Osteoblast (primary cell): ENCODE data around the gene ZNF69. TPM values are rescaled to one million over a fixed set of nuclear protein-coding genes. Genes with fewer than 3 reads are reported as not detected.
"Not testable (repeated sequence)": the region's sequence is repeated elsewhere in the genome, so short reads cannot be mapped to it uniquely, and the experiment has no call there.

Experiments used
- DNase-seq: peaks from one replicate; pipeline ENCODE4 v3.0.0; 2011; ENCODE audit warnings: low spot score, mixed read lengths; ENCODE audit not compliant: insufficient read length; ENCODE audit errors: missing footprints
- H2AFZ ChIP-seq: 2 replicates; pipeline ENCODE4 v1.6.0; 2011; ENCODE audit warnings: mild to moderate bottlenecking, low read length
- H3K27ac ChIP-seq: 2 replicates; pipeline ENCODE4 v1.5.1; 2011; ENCODE audit warnings: mild to moderate bottlenecking, low read depth, low read length, moderate library complexity
- H3K27me3 ChIP-seq: 2 replicates; pipeline ENCODE4 v1.6.0; 2012; ENCODE audit warnings: mild to moderate bottlenecking, control low read depth, inconsistent platforms, low read length, moderate library complexity; ENCODE audit not compliant: insufficient read depth
- H3K36me3 ChIP-seq: 2 replicates; pipeline ENCODE4 v1.5.1; 2011; ENCODE audit warnings: mild to moderate bottlenecking, low read length, control low read depth, moderate library complexity; ENCODE audit not compliant: insufficient read depth
- H3K4me1 ChIP-seq: 2 replicates; pipeline ENCODE4 v1.5.1; 2011; ENCODE audit warnings: mild to moderate bottlenecking, low read length, control low read depth, moderate library complexity; ENCODE audit not compliant: insufficient read depth
- H3K4me2 ChIP-seq: 2 replicates; pipeline ENCODE4 v1.6.0; 2011; ENCODE audit warnings: mild to moderate bottlenecking, low read length; ENCODE audit not compliant: insufficient read depth
- H3K4me3 ChIP-seq: fragments of 200-600 bp; sonication (generic); 3 replicates; pipeline ENCODE4 v1.5.1; 2012; ENCODE audit warnings: mild to moderate bottlenecking, low read length, inconsistent platforms; ENCODE audit not compliant: insufficient read depth
- H3K79me2 ChIP-seq: 2 replicates; pipeline ENCODE4 v1.6.0; 2012; ENCODE audit warnings: mild to moderate bottlenecking, low read length, control low read depth, inconsistent platforms; ENCODE audit not compliant: insufficient read depth
- H3K9me3 ChIP-seq: 2 replicates; pipeline ENCODE4 v1.5.1; 2011; ENCODE audit warnings: low read depth, low read length, control low read depth
- H4K20me1 ChIP-seq: 2 replicates; pipeline ENCODE4 v1.6.0; 2012; ENCODE audit warnings: mild to moderate bottlenecking, low read length, control low read depth; ENCODE audit not compliant: insufficient read depth
- CTCF ChIP-seq: IDR thresholded peaks from 2 replicates; pipeline ENCODE4 v1.5.1; 2011; ENCODE audit warnings: mild to moderate bottlenecking, low read depth, low read length, moderate library complexity; ENCODE audit errors: extremely low read depth
- total RNA-seq: library from RNA; depleted of rRNA; stranded (reverse); fragments of >200 nt; gene quantifications from 2 replicates; pipeline ENCODE4 v1.2.3, GENCODE V29; 2012

ZNF69 gene
- total RNA-seq, 1 donor = 14.8 TPM

GRCh38 chr19:11848594-11849469 lies 38.8 kb upstream of the ZNF69 start, which contains the start of gene ZNF439:
TSS of gene ZNF439 (plus strand) at chr19:11848726. CDS start at chr19:11848868, 142 bp downstream.
- H3K4me2 ChIP-seq = peak within 1 kb of the TSS; percentile 83
- no peaks in the 10 kb centered on the region for H3K27me3 ChIP-seq
- no peaks in the 10 kb centered on the region for H3K4me1 ChIP-seq
- no peaks in the 10 kb centered on the region for H4K20me1 ChIP-seq
- DNase-seq = peak; percentile 85
- no peaks in the 10 kb centered on the region for H3K36me3 ChIP-seq
- H3K27ac ChIP-seq = no peak within 1 kb of the TSS
- H3K9me3 ChIP-seq = no peaks in the 10 kb centered on the region
- H3K4me3 ChIP-seq = peak within 1 kb of the TSS; percentile 80
- TF ChIP-seq CTCF = no peak
- peak within 1 kb of the TSS; percentile 94 for H2AFZ ChIP-seq
- H3K79me2 ChIP-seq = no peaks in the 10 kb centered on the region

- DNase-seq, H3K4me3 ChIP-seq, H3K27me3 ChIP-seq, H2AFZ ChIP-seq, H3K4me1 ChIP-seq, H3K9me3 ChIP-seq, H3K27ac ChIP-seq, H3K79me2 ChIP-seq, H3K36me3 ChIP-seq, H4K20me1 ChIP-seq, H3K4me2 ChIP-seq: not testable (repeated sequence)
Measured at GRCh38 chr19:11850289-11850688, 37.3 kb upstream of the ZNF69 start.

GRCh38 chr19:11853358-11853757 lies 34.2 kb upstream of the ZNF69 start:
- Histone ChIP-seq H3K27ac (no peak overlapping the region), H4K20me1 (no peaks in the 10 kb centered on the region), H3K4me1 (no peaks in the 10 kb centered on the region), H3K4me3 (no peak overlapping the region), H3K36me3 (no peaks in the 10 kb centered on the region), H2AFZ (no peak overlapping the region), H3K79me2 (no peaks in the 10 kb centered on the region), H3K9me3 (no peaks in the 10 kb centered on the region), H3K4me2 (no peak overlapping the region), H3K27me3 (no peaks in the 10 kb centered on the region)
- DNase-seq = no peak
- no peak for TF ChIP-seq CTCF

- H3K79me2 ChIP-seq = no peaks in the 10 kb centered on the region
- no peak overlapping the region for H3K4me2 ChIP-seq
- no peak for DNase-seq
- no peak overlapping the region for H3K4me3 ChIP-seq
- H2AFZ ChIP-seq = no peak overlapping the region
- H3K9me3 ChIP-seq = peaks cover 2% of the 10 kb centered on the region
- no peaks in the 10 kb centered on the region for H4K20me1 ChIP-seq
- no peaks in the 10 kb centered on the region for H3K27me3 ChIP-seq
- H3K36me3 ChIP-seq = no peaks in the 10 kb centered on the region
- TF ChIP-seq CTCF = no peak
- no peak overlapping the region for H3K27ac ChIP-seq
- H3K4me1 ChIP-seq = no peaks in the 10 kb centered on the region
Measured at GRCh38 chr19:11856596-11857250, 30.9 kb upstream of the ZNF69 start.
